A549 (cell line): ENCODE data around the gene PTPRN2. TPM values are rescaled to one million over a fixed set of nuclear protein-coding genes. Genes with fewer than 3 reads are reported as not detected.

ENCODE experiments used
- ATAC-seq, 2 experiments: fragments of 200-7000 bp in 1 of 2; fragments of >200 bp in 1 of 2; cut with Nextera tagmentation in 1 of 2; cut with Tn5 transposase in 1 of 2; 3 replicates each; pipeline versions ENCODE4 v1.8.0 to v1.9.1; 2018 to 2020; ENCODE audit warnings: mild to moderate bottlenecking in 1 of 2, moderate library complexity in 1 of 2
- CTCF ChIA-PET: fragments of 300-600 bp; sonication (Branson Sonifier 250); formaldehyde crosslinking; extraction: SDS; loops from one replicate; lab custom pipeline; 2021; ENCODE audit warnings: antibody characterized with exemption, inconsistent platforms; lab: Yijun Ruan, JAX
- POLR2A ChIA-PET: fragments of 350-600 bp; formaldehyde crosslinking; extraction: SDS; loops from one replicate; lab custom pipeline; 2021; ENCODE audit warnings: antibody characterized with exemption, inconsistent platforms; lab: Yijun Ruan, JAX
- DNase-seq, 2 experiments: peaks; one replicate each; pipeline versions ENCODE4 v3.0.0 to v3.0.0-alpha.2; 2011 to 2016; ENCODE audit warnings: low read depth in 1 of 2, low spot score in 1 of 2
- FAIRE-seq: peaks from 2 replicates; lab custom pipeline; 2011; peaks lifted over from hg19 to GRCh38; lab: Jason Lieb, UNC
- H3K27ac ChIP-seq, 2 experiments: fragments of >200 bp; sonication (Bioruptor Twin); formaldehyde crosslinking; 3 replicates each; pipeline ENCODE4 v1.5.1; 2016 to 2017
- H3K4me1 ChIP-seq: fragments of >200 bp; sonication (Bioruptor Twin); formaldehyde crosslinking; 3 replicates; pipeline ENCODE4 v1.6.1; 2016
- H3K4me2 ChIP-seq: fragments of >200 bp; sonication (Bioruptor Twin); formaldehyde crosslinking; 3 replicates; pipeline ENCODE4 v1.6.1; 2016
- H3K4me3 ChIP-seq: fragments of >200 bp; sonication (Bioruptor Twin); formaldehyde crosslinking; 3 replicates; pipeline ENCODE4 v1.5.1; 2016
- H3K9me3 ChIP-seq: fragments of >200 bp; sonication (Bioruptor Twin); formaldehyde crosslinking; 3 replicates; pipeline ENCODE4 v1.6.1; 2016
- ATOH8 ChIP-seq: fragments of 250-450 bp; sonication (Bioruptor Pico); IDR thresholded peaks from 2 replicates; pipeline ENCODE4 v1.5.0; 2020; ENCODE audit warnings: low read depth, mild to moderate bottlenecking, moderate library complexity
- BHLHE40 ChIP-seq: IDR thresholded peaks from 2 replicates; pipeline ENCODE4 v1.6.1; 2012; ENCODE audit warnings: low read depth, low read length, inconsistent platforms
- CBX8 ChIP-seq: fragments of 200-600 bp; sonication (generic); IDR thresholded peaks from 2 replicates; pipeline ENCODE4 v1.6.1; 2016
- CEBPB ChIP-seq, 2 experiments: fragments of >200 bp in 1 of 2; sonication (Bioruptor Twin) in 1 of 2; formaldehyde crosslinking in 1 of 2; IDR thresholded peaks; 2 replicates each; pipeline ENCODE4 v1.6.1; 2012 to 2016
- CTCF ChIP-seq: fragments of >200 bp; sonication (Bioruptor Twin); formaldehyde crosslinking; IDR thresholded peaks from 3 replicates; pipeline ENCODE4 v1.5.1; 2016
- E2F6 ChIP-seq: IDR thresholded peaks from 2 replicates; pipeline ENCODE4 v1.6.1; 2012; ENCODE audit warnings: low read depth, borderline replicate concordance
- ESRRA ChIP-seq: fragments of 150-350 bp; IDR thresholded peaks from 2 replicates; pipeline ENCODE4 v1.6.1; 2014; ENCODE audit warnings: mild to moderate bottlenecking, low read length, borderline replicate concordance
- GATA3 ChIP-seq: IDR thresholded peaks from 2 replicates; pipeline ENCODE4 v1.6.1; 2012; ENCODE audit warnings: borderline replicate concordance
- HES2 ChIP-seq: fragments of >200 bp; sonication (Bioruptor Twin); formaldehyde crosslinking; IDR thresholded peaks from 2 replicates; pipeline ENCODE4 v1.6.1; 2016
- HOXA7 ChIP-seq: fragments of 250-450 bp; sonication (Bioruptor Pico); IDR thresholded peaks from 2 replicates; pipeline ENCODE4 v1.5.0; 2020; ENCODE audit warnings: mild to moderate bottlenecking, moderate library complexity
- HOXB13 ChIP-seq: fragments of 250-450 bp; sonication (Bioruptor Pico); IDR thresholded peaks from 2 replicates; pipeline ENCODE4 v1.5.0; 2020; ENCODE audit warnings: low read depth, mild to moderate bottlenecking, moderate library complexity
- KDM1A ChIP-seq: fragments of 200-600 bp; sonication (generic); IDR thresholded peaks from 2 replicates; pipeline ENCODE4 v1.6.1; 2016; ENCODE audit warnings: low read depth, mild to moderate bottlenecking
- MAX ChIP-seq: IDR thresholded peaks from 2 replicates; pipeline ENCODE4 v1.6.1; 2012
- MAZ ChIP-seq: fragments of 150-350 bp; IDR thresholded peaks from 2 replicates; pipeline ENCODE4 v1.6.1; 2014; ENCODE audit warnings: antibody characterized with exemption, low read depth, low read length, borderline replicate concordance
- MYC ChIP-seq: IDR thresholded peaks from 2 replicates; pipeline ENCODE4 v1.6.1; 2012; ENCODE audit warnings: mild to moderate bottlenecking, inconsistent platforms, low read length, improper control_type of control experiment, borderline replicate concordance
- POLR2A ChIP-seq: IDR thresholded peaks from 2 replicates; pipeline ENCODE4 v1.6.1; 2012; ENCODE audit warnings: mild to moderate bottlenecking, low read length
- RARB ChIP-seq: fragments of 250-450 bp; sonication (Bioruptor Pico); IDR thresholded peaks from 2 replicates; pipeline ENCODE4 v1.8.0; 2021; ENCODE audit warnings: mild to moderate bottlenecking, moderate library complexity
- RCOR1 ChIP-seq: fragments of 150-350 bp; IDR thresholded peaks from 2 replicates; pipeline ENCODE4 v1.6.1; 2014; ENCODE audit warnings: antibody characterized with exemption, low read length, low read depth
- RFX5 ChIP-seq: fragments of 450-650 bp; IDR thresholded peaks from 2 replicates; pipeline ENCODE4 v1.7.1; 2014; ENCODE audit warnings: antibody characterized with exemption, mild to moderate bottlenecking, moderate library complexity
- USF2 ChIP-seq: fragments of 450-650 bp; IDR thresholded peaks from 2 replicates; pipeline ENCODE4 v1.6.1; 2014; ENCODE audit warnings: antibody characterized with exemption
- ZC3H11A ChIP-seq: fragments of 450-650 bp; IDR thresholded peaks from 2 replicates; pipeline ENCODE4 v1.6.1; 2014; ENCODE audit warnings: antibody characterized with exemption, mild to moderate bottlenecking
- ZNF302 ChIP-seq: fragments of 250-450 bp; sonication (Bioruptor Pico); IDR thresholded peaks from 2 replicates; pipeline ENCODE4 v1.9.0; 2021; ENCODE audit warnings: inconsistent platforms, mild to moderate bottlenecking, moderate library complexity
- ZSCAN20 ChIP-seq: fragments of 250-450 bp; sonication (Bioruptor Pico); IDR thresholded peaks from 2 replicates; pipeline ENCODE4 v1.8.0; 2022; ENCODE audit warnings: mild to moderate bottlenecking, moderate library complexity
- WGBS: methylation state at CpG from one replicate; pipeline ENCODE4 v1.1.6; 2017; ENCODE audit errors: missing lambda C conversion rate; 5-methylcytosine and 5-hydroxymethylcytosine counted together
- polyA plus RNA-seq, 4 experiments: library from polyadenylated mRNA; depleted of rRNA in 3 of 4; stranded (reverse); fragments of >200 nt; fragmentation: RNase III in 1 of 4; extraction: RNeasy Plus Mini Kit Qiagen cat#74134 plus additional on column Dnase treatment in 1 of 4; gene quantifications; 2 replicates in 3 of 4; 3 replicates in 1 of 4; pipeline ENCODE4 v1.2.3, GENCODE V29; 2011 to 2017

The PTPRN2 gene
- polyA plus RNA-seq, 2 of the 4 experiments (the other 2 are of a cell fraction), result 0.41 to 1.2 TPM

- ATAC-seq (no peak), FAIRE-seq (no peak), DNase-seq (no peak)
- Histone ChIP-seq H3K4me3 (no peak overlapping the region), H3K4me2 (no peak overlapping the region), H3K27ac (no peak overlapping the region), H3K9me3 (no peaks in the 10 kb centered on the region; the same call in 2 of the 3 replicates), H3K4me1 (no peaks in the 10 kb centered on the region)
- ChIA-PET POLR2A (no interaction called here), CTCF (no interaction called here)
- WGBS, result 24% methylated on average over 7 of the region's 10 CpGs
- TF ChIP-seq MAZ, result no peak
Measured at GRCh38 chr7:158139499-158139898, 448.1 kb downstream of the PTPRN2 start.

- Histone ChIP-seq H3K4me1 (no peaks in the 10 kb centered on the region), H3K4me2 (no peak overlapping the region), H3K4me3 (no peak overlapping the region), H3K9me3 (no peaks in the 10 kb centered on the region; the same call in 2 of the 3 replicates), H3K27ac (no peak overlapping the region)
- DNase-seq, result no peak
- no peak for FAIRE-seq
- ChIA-PET POLR2A (no interaction called here), CTCF (no interaction called here)
- no peak for TF ChIP-seq KDM1A
- TF ChIP-seq RARB (CRISPR knock-in tag), result no peak
- TF ChIP-seq E2F6, result no peak
- no peak for TF ChIP-seq CEBPB (IDR thresholded peaks at IDR 0.05)
- no peak for TF ChIP-seq ZNF302
- TF ChIP-seq MYC, result no peak
- no peak for TF ChIP-seq MAX
- TF ChIP-seq POLR2A, result no peak
- no peak for TF ChIP-seq ESRRA
- TF ChIP-seq MAZ, result no peak
- 0% methylated on average over 2 of the region's 9 CpGs for WGBS
- ATAC-seq, result no peak
Measured at GRCh38 chr7:158138329-158138597, 449.4 kb downstream of the PTPRN2 start.

GRCh38 chr7:158137516-158138328, 449.9 kb downstream of the PTPRN2 start:
- FAIRE-seq, result no peak
- DNase-seq, result no peak
- ATAC-seq, result no peak
- Histone ChIP-seq H3K4me2 (no peak overlapping the region), H3K4me3 (no peak overlapping the region), H3K9me3 (no peaks in the 10 kb centered on the region; the same call in 2 of the 3 replicates), H3K27ac (no peak overlapping the region), H3K4me1 (no peaks in the 10 kb centered on the region)
- TF ChIP-seq ATOH8 (CRISPR knock-in tag) (no peak), MYC (no peak), USF2 (no peak), RCOR1 (no peak), BHLHE40 (no peak), GATA3 (no peak), HOXA7 (no peak), ZSCAN20 (CRISPR knock-in tag) (no peak), CTCF (no peak), HOXB13 (CRISPR knock-in tag) (no peak), CBX8 (no peak), MAX (no peak), RARB (CRISPR knock-in tag) (no peak), RFX5 (no peak), HES2 (no peak), ZC3H11A (no peak)
- ChIA-PET CTCF (no interaction called here), POLR2A (no interaction called here)
- 26% methylated on average over 14 of the region's 18 CpGs for WGBS
